SK-N-MC (cell line): ENCODE results near the gene PEX14.
"Not testable (repeated sequence)": the region's sequence is repeated elsewhere in the genome, so short reads cannot be mapped to it uniquely, and the experiment has no call there.

Experiments used
- DNase-seq: peaks from one replicate; pipeline ENCODE4 v3.0.0-alpha.2; 2011; ENCODE audit warnings: low read depth, low spot score
- H3K27ac ChIP-seq: fragments of 200-600 bp; sonication (generic); 2 replicates; pipeline ENCODE4 v1.5.1; 2016; ENCODE audit warnings: mixed run types
- H3K36me3 ChIP-seq: fragments of 200-600 bp; sonication (generic); 2 replicates; pipeline ENCODE4 v1.6.1; 2017; ENCODE audit warnings: antibody characterized with exemption, low read length, mixed read lengths; ENCODE audit not compliant: insufficient read depth
- H3K4me3 ChIP-seq: fragments of 200-600 bp; sonication (generic); 2 replicates; pipeline ENCODE4 v1.5.1; 2016
- H3K9ac ChIP-seq: fragments of 200-600 bp; sonication (generic); 2 replicates; pipeline ENCODE4 v1.8.0; 2017; ENCODE audit warnings: mixed run types, mixed read lengths; ENCODE audit not compliant: insufficient read length
- H3K9me3 ChIP-seq: fragments of 200-600 bp; sonication (generic); 2 replicates; pipeline ENCODE4 v1.6.1; 2017; ENCODE audit warnings: low read depth, mild to moderate bottlenecking, antibody characterized with exemption, low read length, moderate library complexity, mixed read lengths
- EZH2 ChIP-seq: fragments of 200-600 bp; sonication (generic); IDR thresholded peaks from one replicate; pipeline ENCODE4 v1.6.1; 2017; ENCODE audit warnings: antibody characterized with exemption
- FOXP2 ChIP-seq: optimal IDR thresholded peaks from 2 replicates; pipeline ENCODE3; 2011; ENCODE audit warnings: mild to moderate bottlenecking, moderate library complexity; ENCODE audit not compliant: insufficient read depth; ENCODE audit errors: extremely low read length, control extremely low read depth
- POLR2AphosphoS5 ChIP-seq: IDR thresholded peaks from 2 replicates; pipeline ENCODE4 v1.6.1; 2012; ENCODE audit warnings: mild to moderate bottlenecking, low read depth, low read length, borderline replicate concordance

Gene PEX14

GRCh38 chr1:10444795-10445397 lies 29.9 kb upstream of the PEX14 start:
- H3K27ac ChIP-seq = peak overlapping the region; percentile 13; the same call in 1 of the 2 replicates
- H3K4me3 ChIP-seq = no peak overlapping the region
- no peaks in the 10 kb centered on the region for H3K9me3 ChIP-seq
- DNase-seq = no peak
- no peak overlapping the region for H3K9ac ChIP-seq
- H3K36me3 ChIP-seq = peaks cover 6% of the 10 kb centered on the region; the same call in 1 of the 2 replicates
- TF ChIP-seq EZH2 (no peak), FOXP2 (no peak), POLR2AphosphoS5 (no peak)

DNA sequence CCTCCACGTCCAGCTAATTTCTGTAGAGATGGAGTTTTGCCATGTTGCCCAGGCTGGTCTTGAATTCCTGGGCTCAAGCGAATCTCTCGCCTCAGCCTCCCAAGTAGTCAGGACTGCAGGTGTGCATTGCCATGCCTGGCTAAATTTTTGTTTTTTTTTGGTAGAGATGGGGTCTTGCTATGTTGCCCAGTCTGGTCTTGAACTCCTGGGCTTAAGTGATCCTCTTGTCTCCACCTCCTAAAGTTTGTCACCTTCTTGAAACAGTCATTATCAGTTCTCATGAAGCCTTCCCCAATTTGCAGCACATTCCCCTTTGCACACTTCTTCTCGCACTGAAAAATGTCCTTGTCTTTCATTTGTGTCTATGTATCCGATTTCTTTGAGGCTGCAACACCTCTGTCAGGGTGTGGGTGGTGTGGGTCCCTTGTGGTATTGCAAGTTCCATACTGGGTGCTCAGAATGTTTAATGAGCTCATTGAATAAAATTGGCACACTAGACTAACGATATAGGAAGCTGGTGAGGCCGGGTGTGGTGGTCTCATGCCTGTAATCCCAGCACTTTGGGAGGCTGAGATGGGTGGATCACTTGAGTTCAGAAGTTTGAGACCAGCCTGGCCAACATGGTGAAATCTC lies 27.8 kb upstream of the PEX14 start:
- H3K9ac ChIP-seq = no peak overlapping the region
- H3K4me3 ChIP-seq = no peak overlapping the region
- TF ChIP-seq EZH2 = no peak
- TF ChIP-seq FOXP2 = no peak
- TF ChIP-seq POLR2AphosphoS5 = no peak
- no peak overlapping the region for H3K27ac ChIP-seq
- no peaks in the 10 kb centered on the region for H3K9me3 ChIP-seq
- H3K36me3 ChIP-seq = no peaks in the 10 kb centered on the region
- no peak for DNase-seq

- no peaks in the 10 kb centered on the region for H3K36me3 ChIP-seq
- H3K9me3 ChIP-seq = no peaks in the 10 kb centered on the region
- peak within 1 kb of the TSS; percentile 94 for H3K27ac ChIP-seq
- TF ChIP-seq FOXP2 = no peak
- DNase-seq = no peak
- peak within 1 kb of the TSS; percentile 79 for H3K4me3 ChIP-seq
- peak within 1 kb of the TSS; percentile 63 for H3K9ac ChIP-seq
These were observed 25.0 kb upstream of the PEX14 start, which contains the start of gene CORT for GRCh38 chr1:10449751-10450150. Gene CORT, plus strand, starts transcription at chr1:10450031. Its CDS starts 193 bp downstream, at chr1:10450224.

DNA sequence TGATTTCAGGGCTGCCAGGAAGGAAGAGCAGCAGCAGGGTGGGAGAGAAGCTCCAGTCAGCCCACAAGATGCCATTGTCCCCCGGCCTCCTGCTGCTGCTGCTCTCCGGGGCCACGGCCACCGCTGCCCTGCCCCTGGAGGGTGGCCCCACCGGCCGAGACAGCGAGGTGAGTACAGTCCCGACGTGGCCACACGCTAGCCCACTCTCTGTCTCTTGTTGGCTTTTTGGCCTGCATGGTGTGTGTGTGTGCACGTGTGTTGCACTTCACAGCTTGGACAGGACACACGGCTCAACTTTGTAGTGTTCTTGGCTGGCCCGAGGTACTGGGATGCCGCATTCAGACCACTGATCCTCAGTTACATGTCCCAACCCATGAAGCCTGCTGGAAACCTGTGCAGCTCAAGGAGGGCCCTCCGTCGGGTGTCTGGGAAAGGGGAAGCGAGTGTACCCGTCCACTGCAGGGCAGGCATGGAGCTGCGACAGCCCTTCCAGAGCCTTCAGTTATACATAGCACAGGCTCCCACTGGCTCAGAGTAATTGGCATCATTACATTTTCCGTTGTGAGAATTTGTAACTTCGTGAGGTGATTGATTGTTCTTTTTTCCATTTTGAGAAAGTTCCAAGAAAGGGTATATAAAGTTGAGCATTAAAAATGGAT lies 24.5 kb upstream of the PEX14 start:
- Histone ChIP-seq H3K27ac (peak overlapping the region; percentile 94), H3K36me3 (no peaks in the 10 kb centered on the region), H3K9ac (no peak overlapping the region), H3K4me3 (peak overlapping the region; percentile 79; the same call in 1 of the 2 replicates), H3K9me3 (no peaks in the 10 kb centered on the region)
- no peak for TF ChIP-seq EZH2
- TF ChIP-seq FOXP2 = no peak
- TF ChIP-seq POLR2AphosphoS5 = no peak
- DNase-seq = no peak

GRCh38 chr1:10450836-10451235 lies 23.9 kb upstream of the PEX14 start:
- peak overlapping the region; percentile 94 for H3K27ac ChIP-seq
- no peaks in the 10 kb centered on the region for H3K36me3 ChIP-seq
- TF ChIP-seq FOXP2 (no peak), EZH2 (no peak), POLR2AphosphoS5 (no peak)
- no peaks in the 10 kb centered on the region for H3K9me3 ChIP-seq
- peak overlapping the region; percentile 79 for H3K4me3 ChIP-seq
- no peak for DNase-seq
- peak overlapping the region; percentile 63 for H3K9ac ChIP-seq

GRCh38 chr1:10451287-10451686 lies 23.5 kb upstream of the PEX14 start:
- Histone ChIP-seq H3K36me3 (no peaks in the 10 kb centered on the region), H3K9me3 (no peaks in the 10 kb centered on the region), H3K9ac (peak overlapping the region; percentile 63), H3K27ac (peak overlapping the region; percentile 94), H3K4me3 (peak overlapping the region; percentile 79)
- TF ChIP-seq POLR2AphosphoS5 (no peak), EZH2 (no peak), FOXP2 (no peak)
- DNase-seq = peak; percentile 40

DNA sequence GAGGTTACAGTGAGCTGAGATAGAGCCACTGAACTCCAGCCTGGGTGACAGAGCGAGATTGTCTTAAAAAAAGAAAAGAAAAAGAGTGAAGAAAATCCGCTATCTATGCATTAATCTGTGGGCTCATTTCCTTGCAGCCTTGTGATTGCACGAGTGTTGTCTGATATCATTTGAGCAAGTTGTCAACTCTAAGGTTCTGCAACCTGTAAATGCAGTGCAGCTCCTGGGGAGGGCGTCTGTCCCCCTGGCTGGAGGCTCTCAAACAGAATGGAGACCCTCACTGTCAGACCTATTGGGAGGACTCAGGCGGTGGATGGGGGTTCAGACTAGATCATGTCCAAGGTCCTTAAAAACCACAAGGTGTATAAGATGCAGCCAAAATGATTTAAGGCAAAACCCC lies 18.7 kb upstream of the PEX14 start:
- H3K4me3 ChIP-seq = no peak overlapping the region
- no peaks in the 10 kb centered on the region for H3K9me3 ChIP-seq
- DNase-seq = no peak
- no peak for TF ChIP-seq EZH2
- TF ChIP-seq FOXP2 = no peak
- TF ChIP-seq POLR2AphosphoS5 = no peak
- no peak overlapping the region for H3K27ac ChIP-seq
- H3K36me3 ChIP-seq = peaks cover 8% of the 10 kb centered on the region
- H3K9ac ChIP-seq = no peak overlapping the region

DNA sequence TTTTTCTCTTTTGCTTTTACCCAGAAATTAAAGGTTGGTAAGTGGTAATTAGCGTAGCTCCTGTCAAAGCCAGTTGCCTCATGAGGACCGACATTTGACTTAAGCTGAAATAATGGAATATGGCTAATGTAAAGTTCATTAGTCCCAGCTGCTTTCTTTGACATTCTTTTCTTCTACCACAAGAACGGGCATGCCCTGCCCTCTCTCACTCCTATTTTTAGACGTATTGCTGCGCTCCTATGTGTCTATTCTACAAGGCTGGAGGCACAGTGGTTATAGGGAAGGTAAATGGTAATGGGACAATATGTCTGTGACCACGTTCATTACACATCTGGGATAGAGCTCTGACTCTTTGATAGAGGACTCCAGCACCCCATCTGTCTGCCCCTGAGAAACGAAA lies 18.1 kb upstream of the PEX14 start:
- H3K27ac ChIP-seq = peak overlapping the region; percentile 64

DNA sequence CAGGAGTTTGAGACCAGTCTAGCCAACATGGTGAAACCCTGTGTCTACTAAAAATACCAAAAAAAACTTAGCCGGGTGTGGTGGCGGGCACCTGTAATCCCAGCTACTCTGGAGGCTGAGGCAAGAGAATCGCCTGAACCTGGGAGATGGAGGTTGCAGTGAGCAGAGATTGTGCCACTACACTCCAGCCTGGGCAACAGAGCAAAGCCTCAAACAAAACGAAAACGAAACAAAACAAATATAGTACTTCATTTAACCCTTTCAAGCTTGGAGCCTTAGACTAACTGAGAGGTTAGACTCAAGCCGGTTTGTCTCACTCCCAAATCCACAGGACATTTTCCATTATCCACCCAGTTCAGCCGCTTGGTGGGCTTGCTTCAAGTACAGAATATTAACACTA lies 17.3 kb upstream of the PEX14 start:
- H3K36me3 ChIP-seq = peaks cover 19% of the 10 kb centered on the region
- H3K9me3 ChIP-seq, H3K9ac ChIP-seq, H3K4me3 ChIP-seq, H3K27ac ChIP-seq, DNase-seq: not testable (repeated sequence)

More for the DNA sequence above, 18.1 kb upstream of the PEX14 start:
- no peak overlapping the region for H3K9ac ChIP-seq
- peaks cover 14% of the 10 kb centered on the region for H3K36me3 ChIP-seq
- H3K9me3 ChIP-seq = no peaks in the 10 kb centered on the region
- no peak for TF ChIP-seq FOXP2
- TF ChIP-seq POLR2AphosphoS5 = no peak
- TF ChIP-seq EZH2 = no peak
- no peak overlapping the region for H3K4me3 ChIP-seq
- no peak for DNase-seq
